Ovary (tissue), 3 donors: ENCODE data around the gene RNH1.

Experiments used
- CTCF ChIP-seq, 3 donors: fragments of 450-650 bp in 2 of 3; fragments of 200-600 bp in 1 of 3; IDR thresholded peaks; one replicate each; pipeline versions ENCODE4 v1.5.1 to v1.8.0; 2016 to 2022; ENCODE audit warnings: antibody characterized with exemption in 3 of 3, mild to moderate bottlenecking in 1 of 3
- EP300 ChIP-seq: sonication (generic); formaldehyde crosslinking; IDR thresholded peaks from one replicate; pipeline ENCODE4 v1.6.1; 2017; ENCODE audit warnings: antibody characterized with exemption
- POLR2A ChIP-seq: fragments of 450-650 bp; IDR thresholded peaks from one replicate; pipeline ENCODE4 v1.6.1; 2017; ENCODE audit warnings: antibody characterized with exemption, mild to moderate bottlenecking, moderate library complexity
- donor health status: DM: no; HTN: no; CAD: no.

- no peak for TF ChIP-seq CTCF (IDR thresholded peaks at IDR 0.05)
- no peak for TF ChIP-seq POLR2A
- no peak for TF ChIP-seq EP300
Observed at GRCh38 chr11:501001-501682, 5.9 kb downstream of the RNH1 start.
